Measurements from ENCODE around the gene SUN5.
"Not testable (repeated sequence)": the region's sequence is repeated elsewhere in the genome, so short reads cannot be mapped to it uniquely, and the experiment has no call there.

The SUN5 gene

GRCh38 chr20:32960849-32961731, 43.1 kb downstream of the SUN5 start:
- no peak for DNase-seq

- DNase-seq: no peak
Observed at GRCh38 chr20:32960222-32960518, 44.1 kb downstream of the SUN5 start.

- no peak for DNase-seq
Observed at GRCh38 chr20:32959351-32960221, 44.6 kb downstream of the SUN5 start.

DNA sequence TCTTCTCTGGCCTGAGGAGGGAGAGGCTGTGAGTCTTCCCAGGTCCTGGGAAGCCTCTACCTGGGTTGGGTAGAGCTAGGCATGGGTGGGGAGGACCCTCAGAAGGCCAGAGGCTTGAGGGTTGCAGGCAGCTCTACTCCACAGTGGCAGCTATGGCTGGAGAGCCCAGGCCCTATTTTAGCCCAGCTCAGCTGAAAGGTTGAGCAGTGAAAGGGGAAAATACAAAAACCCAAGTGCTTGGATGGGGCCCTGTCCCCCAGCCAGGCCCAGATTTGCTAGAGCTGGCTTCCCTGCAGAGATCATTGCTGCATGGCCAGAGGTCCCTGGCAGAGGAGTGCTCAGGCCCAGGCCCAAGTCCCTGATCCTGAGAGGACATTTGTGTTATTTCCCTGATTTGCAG, 45.7 kb downstream of the SUN5 start:
- no peak for DNase-seq

DNA sequence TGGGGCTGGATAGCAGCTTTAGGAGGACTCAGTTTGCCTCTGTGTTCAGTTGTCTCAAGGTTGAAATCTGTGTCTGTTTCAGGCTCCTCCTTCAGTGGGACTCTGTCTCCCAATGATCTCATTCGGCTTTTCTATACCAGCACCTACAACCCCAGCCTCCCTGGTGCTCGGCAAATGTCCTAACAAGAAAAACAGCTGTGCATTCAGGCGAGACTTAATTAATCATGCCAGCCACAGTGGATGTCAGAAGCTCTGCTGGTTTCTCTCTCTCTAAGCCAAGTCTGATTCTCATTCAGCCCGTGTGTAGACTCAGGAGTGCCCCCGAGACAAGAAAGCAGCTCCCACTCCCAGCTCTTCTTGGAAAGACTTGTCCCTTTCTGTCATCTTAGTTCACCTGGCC, 46.8 kb downstream of the SUN5 start:
- DNase-seq: no peak

- DNase-seq: not testable (repeated sequence)
Observed at GRCh38 chr20:32950539-32950938, 53.7 kb downstream of the SUN5 start.

DNA sequence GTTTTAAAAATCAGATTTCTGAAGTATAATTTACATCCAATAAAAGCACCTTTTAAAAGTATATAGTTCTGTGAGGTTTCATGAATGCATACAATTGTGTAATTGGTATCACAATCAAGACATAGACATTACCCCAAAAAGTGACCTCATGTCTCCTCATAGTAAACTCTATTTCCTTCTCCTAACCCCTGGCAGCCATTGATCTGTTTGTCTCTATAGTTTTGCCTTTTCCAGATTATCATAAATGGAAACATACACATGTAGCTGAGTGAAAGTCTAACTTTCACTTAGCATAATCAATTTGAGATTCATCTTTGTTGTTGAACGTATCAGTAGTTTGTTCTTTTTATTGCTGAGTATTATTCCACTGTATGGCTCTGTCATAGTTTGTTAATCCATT, 57.6 kb downstream of the SUN5 start:
- no peak for DNase-seq

DNA sequence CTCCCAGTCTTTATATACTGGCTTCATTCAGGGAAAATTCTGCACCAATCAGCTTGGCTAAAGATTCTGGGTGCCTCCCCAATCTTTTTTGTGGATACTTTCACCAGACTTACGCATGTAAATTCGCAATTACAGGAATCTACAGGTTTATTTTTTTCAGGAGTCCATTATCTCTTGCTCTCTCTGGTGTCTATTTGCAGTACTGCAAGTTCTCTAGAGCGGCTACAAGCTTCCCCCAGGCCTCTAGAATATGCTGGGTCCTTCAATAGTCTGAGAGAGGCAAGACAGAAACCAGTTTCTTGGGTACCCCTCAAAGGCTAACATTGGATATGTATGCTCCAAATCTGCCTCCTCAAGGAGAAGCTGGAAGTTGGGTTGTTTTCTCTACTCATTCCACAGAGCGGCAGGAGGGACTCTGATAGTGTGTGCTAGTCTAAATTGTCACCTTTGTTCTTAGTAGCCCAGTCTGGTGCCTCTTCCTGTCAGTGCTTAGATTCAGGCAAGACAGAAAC, 58.5 kb downstream of the SUN5 start:
- DNase-seq: no peak

- DNase-seq: no peak
Observed at GRCh38 chr20:32943490-32944052, 60.7 kb downstream of the SUN5 start.

- DNase-seq: no peak
Observed at GRCh38 chr20:32941155-32941885, 62.9 kb downstream of the SUN5 start.

DNA sequence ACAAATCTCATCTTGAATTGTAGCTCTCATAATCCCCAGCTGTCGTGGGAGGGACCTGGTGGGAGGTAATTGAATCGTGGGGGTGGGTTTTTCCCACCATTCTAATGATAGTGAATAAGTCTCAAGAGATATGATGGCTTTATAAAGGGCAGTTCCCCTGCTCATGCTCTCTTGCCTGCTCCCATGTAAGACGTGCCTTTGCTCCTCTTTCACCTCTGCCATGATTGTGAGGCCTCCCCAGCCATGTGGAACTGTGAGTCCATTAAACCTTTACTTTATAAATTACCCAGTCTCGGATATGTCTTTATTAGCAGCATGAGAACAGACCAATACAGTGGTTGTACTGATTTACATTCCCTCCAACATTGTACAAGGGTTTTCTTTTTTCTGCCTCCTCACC, 69.7 kb downstream of the SUN5 start:
- no peak for DNase-seq
